B cell (primary cell): Measurements from ENCODE around the gene PAIP2. TPM values are rescaled to one million over a fixed set of nuclear protein-coding genes. Genes with fewer than 3 reads are reported as not detected.
A peak's percentile ranks its signal among the peaks of the same experiment; 100 is the strongest.

Experiments used
- ATAC-seq: fragments of 200-7000 bp; cut with Tn5 transposase; one replicate; pipeline ENCODE4 v1.10.0; 2021; ENCODE audit warnings: low read depth, mild to moderate bottlenecking, moderate number of reproducible peaks, moderate library complexity
- CTCF ChIA-PET: fragments of 350-600 bp; sonication (Branson Sonifier 250); formaldehyde crosslinking; loops from one replicate; lab custom pipeline; 2021; ENCODE audit warnings: antibody characterized with exemption, inconsistent platforms; lab: Charles Lee
- POLR2A ChIA-PET: fragments of 350-600 bp; sonication (Branson Sonifier 250); formaldehyde crosslinking; loops from one replicate; lab custom pipeline; 2021; ENCODE audit warnings: antibody characterized with exemption; lab: Charles Lee
- DNase-seq: peaks from one replicate; pipeline ENCODE4 v3.0.0; 2013
- H2AFZ ChIP-seq: 2 replicates; pipeline ENCODE4 v1.6.1; 2012; ENCODE audit warnings: mild to moderate bottlenecking, low read depth, low read length; ENCODE audit not compliant: insufficient read depth, poor library complexity, severe bottlenecking
- H3K27ac ChIP-seq, 2 donors: 1 replicate in 1 of 2; 2 replicates in 1 of 2; pipeline ENCODE4 v1.5.1; 2012 to 2013; ENCODE audit warnings: low read length in 2 of 2, mild to moderate bottlenecking in 2 of 2, moderate library complexity in 1 of 2
- H3K27me3 ChIP-seq, 4 experiments: fragments of 200-600 bp in 1 of 4; sonication (generic) in 1 of 4; replicated peaks in 1 of 4; 1 replicate in 2 of 4; 2 replicates in 2 of 4; pipeline versions ENCODE4 v1.6.1 to v1.7.0; 2013 to 2016; ENCODE audit warnings: low read length in 3 of 4, mild to moderate bottlenecking in 2 of 4, mixed read lengths in 1 of 4, moderate library complexity in 1 of 4; ENCODE audit not compliant: insufficient read depth in 4 of 4, control insufficient read depth in 3 of 4; ENCODE audit errors: control extremely low read depth in 1 of 4
- H3K36me3 ChIP-seq, 2 experiments: replicated peaks in 1 of 2; 1 replicate in 1 of 2; 2 replicates in 1 of 2; pipeline versions ENCODE4 v1.6.1 to v1.7.1; 2013; ENCODE audit warnings: low read length in 1 of 2; ENCODE audit not compliant: insufficient read depth in 2 of 2, control insufficient read depth in 1 of 2; ENCODE audit errors: control extremely low read depth in 1 of 2, extremely low read depth in 1 of 2
- H3K4me1 ChIP-seq, 2 donors: fragments of 200-600 bp in 1 of 2; sonication (generic) in 1 of 2; 1 replicate in 1 of 2; 2 replicates in 1 of 2; pipeline versions ENCODE4 v1.5.1 to v1.6.1; 2013 to 2017; ENCODE audit warnings: low read length in 2 of 2; ENCODE audit not compliant: control insufficient read depth in 2 of 2, insufficient read depth in 2 of 2
- H3K4me2 ChIP-seq: replicated peaks from 2 replicates; pipeline ENCODE3; 2012; ENCODE audit warnings: mild to moderate bottlenecking, low read depth, low read length; ENCODE audit not compliant: poor library complexity, severe bottlenecking
- H3K4me3 ChIP-seq, 5 experiments: fragments of 200-600 bp in 1 of 5; sonication (generic) in 1 of 5; 1 replicate in 3 of 5; 2 replicates in 2 of 5; pipeline versions ENCODE4 v1.5.1 to v1.7.0; 2011 to 2016; ENCODE audit warnings: low read length in 4 of 5, mild to moderate bottlenecking in 4 of 5, low read depth in 2 of 5, control low read depth in 1 of 5, moderate library complexity in 1 of 5; ENCODE audit not compliant: insufficient read depth in 1 of 5; ENCODE audit errors: control extremely low read depth in 1 of 5, extremely low read depth in 1 of 5
- H3K79me2 ChIP-seq: fragments of 200-600 bp; sonication (generic); one replicate; pipeline ENCODE4 v1.6.0; 2016; ENCODE audit warnings: low read length; ENCODE audit not compliant: control insufficient read depth, insufficient read depth
- H3K9ac ChIP-seq: fragments of 200-600 bp; sonication (generic); 2 replicates; pipeline ENCODE4 v1.6.1; 2017; ENCODE audit warnings: mild to moderate bottlenecking, low read length, moderate library complexity
- H3K9me3 ChIP-seq, 3 donors: one replicate each; pipeline versions ENCODE4 v1.6.1 to v1.7.1; 2013; ENCODE audit warnings: low read length in 2 of 3; ENCODE audit not compliant: control insufficient read depth in 2 of 3, insufficient read depth in 1 of 3; ENCODE audit errors: control extremely low read depth in 1 of 3
- H4K20me1 ChIP-seq: 2 replicates; pipeline ENCODE4 v1.6.0; 2012; ENCODE audit warnings: mild to moderate bottlenecking, low read length; ENCODE audit not compliant: insufficient read depth, control insufficient read depth, poor library complexity, severe bottlenecking
- H3K27ac Mint-ChIP-seq: one replicate; pipeline ENCODE4 v1.8.0; 2021; ENCODE audit warnings: mixed read lengths
- H3K27me3 Mint-ChIP-seq: one replicate; pipeline ENCODE4 v1.8.0; 2021; ENCODE audit warnings: mixed read lengths
- H3K4me1 Mint-ChIP-seq: one replicate; pipeline ENCODE4 v1.8.0; 2021; ENCODE audit warnings: mixed read lengths
- H3K4me3 Mint-ChIP-seq: one replicate; pipeline ENCODE4 v1.8.0; 2021; ENCODE audit warnings: mixed read lengths
- H3K9me3 Mint-ChIP-seq: one replicate; pipeline ENCODE4 v1.8.0; 2022; ENCODE audit warnings: mixed read lengths; ENCODE audit not compliant: insufficient read depth
- CTCF ChIP-seq: fragments of 200-600 bp; IDR thresholded peaks from one replicate; pipeline ENCODE4 v1.8.0; 2022; ENCODE audit warnings: antibody characterized with exemption, mild to moderate bottlenecking
- EZH2 ChIP-seq: IDR thresholded peaks from 2 replicates; pipeline ENCODE4 v1.6.1; 2012; ENCODE audit warnings: borderline replicate concordance, low read depth, mild to moderate bottlenecking, moderate library complexity, low read length; ENCODE audit not compliant: insufficient read depth, poor library complexity, severe bottlenecking
- WGBS: methylation state at CpG from one replicate; pipeline ENCODE4 v1.1.5; 2013; ENCODE audit warnings: missing lambda C conversion rate; ENCODE audit not compliant: insufficient coverage; 5-methylcytosine and 5-hydroxymethylcytosine counted together
- intact Hi-C: fragments of 100-400 bp; cut with micrococcal nuclease; formaldehyde crosslinking; loops from one replicate; pipeline ENCODE4 v1.10.0; 2022
- polyA plus RNA-seq: library from polyadenylated mRNA; depleted of rRNA; stranded (reverse); fragments of >200 nt; gene quantifications from 2 replicates; pipeline ENCODE4 v1.2.3, GENCODE V29; 2012
- total RNA-seq, 2 donors: library from RNA; stranded (reverse); fragments of 120-200 nt in 1 of 2; gene quantifications; 1 replicate in 1 of 2; 2 replicates in 1 of 2; pipeline versions ENCODE4 v1.2.3 to v1.2.4, GENCODE V29; 2013 to 2022

Gene PAIP2
- total and polyA plus RNA-seq, 2 donors (not counting 1 experiment from before 2014, with no cell fraction given) = 38.5 to 121 TPM

- TF ChIP-seq CTCF (no peak), EZH2 (no peak)
- intact Hi-C loops = loop anchor here (1.0 to 2.0 kb wide), 2 partner anchors 8 to 14 kb away; no protein-coding TSS in a partner anchor
- Mint-ChIP-seq H3K27me3 (no peaks in the 10 kb centered on the region), H3K27ac (no peak overlapping the region), H3K4me3 (peak overlapping the region; percentile 42), H3K4me1 (peaks cover 68% of the 10 kb centered on the region), H3K9me3 (no peaks in the 10 kb centered on the region)
- H3K27me3 ChIP-seq = no peaks in the 10 kb centered on the region
- ChIA-PET POLR2A (interaction anchor here (0.7 kb wide), 1 partner anchor 23 kb away, joined by 4 read pairs; no protein-coding TSS in a partner anchor), CTCF (interaction anchor here (0.6 to 1.5 kb wide), 7 partner anchors 8 to 626 kb away, joined by 3 to 5 read pairs (median 4); partner anchors contain the start of gene PAIP2)
- no peak for ATAC-seq
- no peak overlapping the region for H2AFZ ChIP-seq
- H3K9ac ChIP-seq = no peak overlapping the region
- no peak overlapping the region for H3K4me3 ChIP-seq
- H3K9me3 ChIP-seq = no peaks in the 10 kb centered on the region
- peak overlapping the region; percentile 98 for H3K4me2 ChIP-seq
- H3K27ac ChIP-seq = peak overlapping the region in 1 of 2 donors; percentile 49
- no peak for DNase-seq
- H4K20me1 ChIP-seq = peaks cover 74% of the 10 kb centered on the region
- H3K79me2 ChIP-seq = peaks cover 95% of the 10 kb centered on the region
- peaks cover 58 to 59% of the 10 kb centered on the region in 2 donors for H3K4me1 ChIP-seq
- 96% methylated on average over 4 of the region's 12 CpGs for WGBS
- no peaks in the 10 kb centered on the region for H3K36me3 ChIP-seq
Observed at GRCh38 chr5:139296862-139297326, 44.8 kb upstream of the PAIP2 start.

GRCh38 chr5:139297439-139298133 is 44.1 kb upstream of the PAIP2 start:
- Histone ChIP-seq H3K27ac (no peak overlapping the region), H3K4me1 (peaks cover 62 to 63% of the 10 kb centered on the region in 2 donors), H3K9ac (no peak overlapping the region), H3K79me2 (peaks cover 96% of the 10 kb centered on the region), H3K9me3 (no peaks in the 10 kb centered on the region), H3K27me3 (no peaks in the 10 kb centered on the region), H2AFZ (no peak overlapping the region), H3K4me3 (no peak overlapping the region), H3K4me2 (peak overlapping the region; percentile 98), H4K20me1 (peaks cover 77% of the 10 kb centered on the region), H3K36me3 (no peaks in the 10 kb centered on the region)
- H3K4me1 Mint-ChIP-seq = peaks cover 73% of the 10 kb centered on the region
- no peaks in the 10 kb centered on the region for H3K27me3 Mint-ChIP-seq
- no CpG with 5 or more reads among the region's 2 CpGs for WGBS
- CTCF ChIA-PET = interaction anchor here (0.7 to 1.5 kb wide), 3 partner anchors 9 to 34 kb away, joined by 3 to 4 read pairs (median 4); no protein-coding TSS in a partner anchor
- H3K27ac Mint-ChIP-seq = no peak overlapping the region
- intact Hi-C loops = loop anchor here (1.0 to 2.0 kb wide), 2 partner anchors 8 to 13 kb away; no protein-coding TSS in a partner anchor
- H3K9me3 Mint-ChIP-seq = no peaks in the 10 kb centered on the region
- DNase-seq (no peak), ATAC-seq (no peak)
- TF ChIP-seq CTCF = no peak
- no peak for TF ChIP-seq EZH2
- POLR2A ChIA-PET = no interaction called here
- H3K4me3 Mint-ChIP-seq = peak overlapping the region; percentile 40
